ENCODE results near the gene UNCX.
A peak's percentile ranks its signal among the peaks of the same experiment; 100 is the strongest.

UNCX gene

DNA sequence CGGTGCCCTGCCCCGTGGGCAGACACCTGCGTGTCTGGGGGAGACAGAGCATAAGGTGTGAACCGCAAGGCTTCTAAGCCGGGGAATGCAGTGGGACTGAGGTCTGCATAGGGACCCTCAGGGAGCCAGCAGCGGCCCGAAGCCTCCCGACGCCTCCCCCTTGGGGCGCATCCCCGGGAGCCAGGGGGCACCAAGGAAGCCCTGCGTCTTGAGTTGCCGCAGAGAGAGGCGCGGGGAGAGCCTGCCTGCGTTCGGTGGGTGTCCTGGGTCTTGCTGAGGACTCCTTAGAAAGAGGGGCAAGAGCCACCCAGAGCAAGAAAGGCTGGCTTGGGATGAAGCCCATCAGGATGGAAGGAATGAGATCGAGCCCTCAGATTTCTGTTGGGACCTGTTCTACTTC, 18.2 kb upstream of the UNCX start:
- no peak for DNase-seq (ENCODE audit: insufficient read length, low spot score)
- FAIRE-seq: no peak

DNA sequence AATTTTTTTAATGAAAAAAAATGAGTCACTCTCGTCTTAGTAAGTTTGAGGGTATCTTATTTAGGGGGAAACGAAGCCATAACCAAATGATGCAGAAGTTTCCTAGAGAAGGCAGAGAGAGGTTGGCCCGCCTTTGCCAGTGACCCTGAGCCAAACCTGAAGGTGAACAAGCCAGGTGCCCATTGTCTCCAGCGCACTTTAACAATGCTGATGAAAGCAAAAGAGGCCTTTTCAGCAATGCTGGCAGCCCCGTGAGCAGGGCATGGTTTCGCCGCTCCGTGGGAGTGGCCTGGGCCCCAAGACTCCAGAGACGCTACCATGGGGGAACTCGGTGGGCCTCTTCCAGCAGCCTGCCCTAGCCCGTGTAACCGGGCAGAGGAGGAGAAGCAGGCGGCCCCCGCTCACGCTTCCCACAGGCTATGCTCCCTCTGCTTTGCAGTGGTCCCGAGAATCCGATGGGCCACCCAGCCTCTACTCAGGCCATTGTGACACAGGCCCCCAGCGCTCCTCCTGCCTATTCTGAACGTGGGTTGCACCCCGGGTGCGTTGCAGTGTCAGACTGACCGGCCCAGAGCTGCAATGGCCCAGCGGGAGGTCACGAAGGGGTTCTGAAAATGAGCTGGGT, 14.0 kb upstream of the UNCX start:
- DNase-seq (ENCODE audit: insufficient read length, low spot score): no peak
- FAIRE-seq: no peak

DNA sequence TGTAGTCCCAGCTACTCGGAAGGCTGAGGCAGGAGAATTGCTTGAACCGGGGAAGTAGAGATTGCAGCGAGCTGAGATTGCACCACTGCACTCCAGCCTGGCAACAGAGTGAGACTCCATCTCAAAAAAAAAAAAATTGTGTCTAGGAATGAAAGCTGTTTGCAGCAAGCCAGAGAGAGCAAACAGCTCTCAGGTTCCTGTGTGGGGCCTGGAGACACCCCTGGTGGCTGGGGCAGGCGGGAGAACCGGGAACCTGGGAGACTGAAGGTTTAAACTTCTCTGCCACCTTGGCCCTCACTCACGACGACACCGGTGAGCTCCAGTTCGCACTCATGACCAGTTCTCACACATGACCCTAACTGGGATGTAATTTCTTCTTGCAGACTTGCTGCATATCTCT, 13.2 kb upstream of the UNCX start:
- FAIRE-seq (no peak), DNase-seq (ENCODE audit: insufficient read length, low spot score) (no peak)

DNA sequence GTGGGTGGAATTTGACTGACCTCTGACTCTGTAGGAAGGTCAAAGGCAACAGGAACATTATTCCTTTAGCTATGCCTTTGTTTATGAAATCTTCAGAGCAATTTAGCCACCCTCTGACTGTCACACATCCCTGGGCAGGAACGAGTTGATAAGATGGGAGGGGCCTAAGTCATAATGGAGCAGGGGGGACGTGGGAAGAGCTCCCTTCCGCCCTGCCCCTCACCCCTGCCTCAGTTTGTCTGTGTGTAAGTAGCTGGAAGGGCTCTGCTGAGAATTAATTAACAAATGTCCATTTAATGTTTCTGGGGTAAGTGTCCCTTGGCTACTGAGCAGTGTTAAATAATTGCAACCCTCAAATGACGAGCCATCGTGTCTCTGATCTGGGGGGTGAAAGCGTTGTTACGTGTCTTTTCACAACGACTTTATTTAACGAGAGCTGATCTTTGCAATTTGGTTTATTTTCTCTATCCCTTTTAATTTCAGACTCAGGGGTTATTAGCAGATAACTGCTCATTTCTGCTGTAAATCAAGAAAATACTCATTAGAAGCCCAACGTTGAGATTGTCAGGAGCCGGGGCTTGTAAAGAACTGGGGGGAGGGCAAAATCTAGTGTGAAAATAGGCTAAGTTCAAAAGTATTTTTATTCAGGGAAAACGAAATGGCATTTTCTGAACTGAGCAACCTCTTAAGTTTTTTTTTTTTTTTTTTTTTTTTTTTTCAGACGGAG, 12.5 kb upstream of the UNCX start:
- no peak for DNase-seq (ENCODE audit: insufficient read length, low spot score)
- no peak for FAIRE-seq

DNA sequence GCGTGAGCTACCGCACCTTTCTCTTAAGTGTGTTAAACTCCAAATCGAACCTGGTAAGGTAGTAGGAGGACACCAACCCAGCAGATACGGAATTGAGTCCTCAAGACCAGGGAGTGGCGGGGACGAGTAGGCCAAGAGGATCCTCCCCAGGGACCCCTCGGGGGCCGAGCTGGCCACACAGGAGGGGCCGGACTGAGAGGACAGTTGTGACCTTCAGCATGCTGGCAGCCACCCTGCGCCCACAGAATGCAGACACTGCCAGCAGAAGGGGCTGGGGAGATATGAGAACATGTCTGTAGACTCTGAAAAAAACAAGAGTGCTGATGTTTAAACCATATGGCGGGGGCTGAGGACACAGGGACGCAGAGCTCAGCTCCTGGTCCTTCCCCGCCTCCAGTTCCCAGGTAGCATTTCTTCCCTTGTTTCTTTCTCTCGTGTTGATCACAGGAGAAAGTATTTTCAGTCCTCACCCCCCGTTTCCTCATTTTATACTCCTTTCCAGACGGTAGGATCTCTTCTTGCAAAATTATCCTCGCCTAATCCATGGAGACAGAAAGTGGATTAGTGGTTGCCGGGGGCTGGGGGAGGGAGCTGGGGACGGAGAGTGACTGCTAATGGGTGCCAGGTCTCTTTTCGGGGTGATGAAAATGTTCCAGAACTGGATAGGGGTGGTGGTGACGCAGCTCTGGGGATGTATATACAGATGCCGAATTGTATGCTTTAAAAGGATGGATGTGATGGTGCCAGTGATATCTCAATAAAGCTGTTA, 11.5 kb upstream of the UNCX start:
- DNase-seq (ENCODE audit: insufficient read length, low spot score): no peak
- FAIRE-seq: no peak

DNA sequence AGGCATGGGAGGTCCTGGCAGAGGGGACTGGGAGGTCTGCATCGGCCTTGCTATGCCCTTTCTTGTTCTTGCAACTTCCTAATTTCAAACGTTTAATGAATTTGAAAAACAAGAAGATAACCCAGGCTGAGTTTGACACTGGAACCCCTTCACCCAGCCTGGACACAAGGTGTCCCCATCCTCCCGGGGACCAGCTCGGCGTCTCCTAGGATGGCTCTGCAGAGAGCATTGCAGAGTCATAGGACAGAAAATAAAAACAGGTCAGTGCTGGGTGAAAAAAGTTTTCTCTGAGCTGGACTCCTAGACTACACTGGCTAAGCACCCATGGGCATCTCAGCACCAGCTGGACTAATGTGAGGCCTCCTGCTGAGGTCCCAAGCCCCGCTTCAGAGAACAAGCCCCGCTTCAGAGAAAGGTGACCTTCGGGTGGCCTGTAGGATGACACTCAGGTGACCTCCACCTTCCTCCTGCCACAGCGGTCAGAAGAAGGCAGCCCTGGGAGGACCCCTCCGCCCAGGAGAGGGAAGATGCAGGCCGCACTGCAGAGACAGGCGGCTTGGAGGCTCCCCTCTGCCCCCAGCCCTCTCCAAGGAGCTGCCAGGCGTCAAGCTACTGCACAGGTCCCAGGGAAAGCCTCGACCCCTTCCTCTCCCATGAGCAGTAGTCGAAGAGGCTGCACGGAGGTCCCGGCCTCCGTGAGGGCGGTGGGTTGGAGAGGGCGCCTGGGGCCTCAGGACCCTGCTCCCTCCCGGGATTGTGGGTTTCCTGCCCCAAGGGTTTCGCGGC, 9.3 kb upstream of the UNCX start:
- DNase-seq (ENCODE audit: insufficient read length, low spot score) (no peak), FAIRE-seq (no peak)

DNA sequence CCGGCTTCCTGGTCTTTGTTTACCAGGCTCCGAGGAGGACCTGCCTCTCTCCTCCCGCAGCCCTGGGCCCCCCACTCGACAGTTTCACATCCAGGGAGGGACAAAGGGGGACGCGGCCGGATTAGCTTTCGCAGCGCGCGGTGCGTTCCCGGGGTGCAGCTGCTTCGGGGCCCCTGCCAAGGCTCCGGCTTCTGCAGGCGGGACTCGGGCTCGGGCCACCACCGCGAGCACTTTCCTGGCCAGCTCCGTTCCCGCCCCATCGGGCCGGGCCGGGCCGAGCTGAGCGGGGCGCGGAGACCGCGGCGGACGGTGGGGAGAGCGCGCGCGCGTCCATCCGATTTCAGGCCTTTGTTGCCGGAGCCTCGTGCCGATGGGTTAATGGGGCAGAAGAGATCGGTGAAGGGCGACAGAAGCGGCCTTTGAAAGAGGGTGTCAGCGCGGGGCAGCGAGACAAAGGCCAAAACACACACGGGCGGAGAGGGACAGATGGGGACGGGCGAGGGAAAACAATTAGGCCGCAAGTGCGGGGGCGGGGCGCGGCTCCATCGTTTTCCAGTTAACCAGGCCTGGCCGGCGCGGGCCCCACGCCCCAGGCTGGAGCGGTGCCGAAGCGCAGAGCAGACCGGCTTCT, 8.5 kb upstream of the UNCX start:
- FAIRE-seq: no peak

DNA sequence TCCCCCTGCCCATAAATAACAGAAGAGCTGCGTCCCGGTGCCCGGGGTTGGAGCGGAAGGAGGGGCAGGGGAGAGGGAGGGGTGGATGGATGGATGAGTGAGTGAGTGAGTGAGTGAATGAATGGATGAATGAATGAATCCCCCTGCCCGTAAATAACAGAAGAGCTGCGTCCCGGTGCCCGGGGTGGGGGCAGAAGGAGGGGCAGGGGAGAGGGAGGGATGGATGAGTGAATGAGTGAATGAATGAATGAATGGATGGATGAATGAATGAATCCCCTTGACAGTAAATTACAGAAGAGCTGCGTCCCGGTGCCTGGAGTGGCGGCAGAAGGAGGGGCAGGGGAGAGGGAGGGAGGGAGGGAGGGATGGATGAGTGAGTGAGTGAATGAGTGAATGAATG, 7.6 kb upstream of the UNCX start:
- FAIRE-seq: no peak
- no peak for DNase-seq (ENCODE audit: insufficient read length, low spot score)

More for the DNA sequence above, 8.5 kb upstream of the UNCX start:
- no peak for DNase-seq (ENCODE audit: insufficient read length, low spot score)

DNA sequence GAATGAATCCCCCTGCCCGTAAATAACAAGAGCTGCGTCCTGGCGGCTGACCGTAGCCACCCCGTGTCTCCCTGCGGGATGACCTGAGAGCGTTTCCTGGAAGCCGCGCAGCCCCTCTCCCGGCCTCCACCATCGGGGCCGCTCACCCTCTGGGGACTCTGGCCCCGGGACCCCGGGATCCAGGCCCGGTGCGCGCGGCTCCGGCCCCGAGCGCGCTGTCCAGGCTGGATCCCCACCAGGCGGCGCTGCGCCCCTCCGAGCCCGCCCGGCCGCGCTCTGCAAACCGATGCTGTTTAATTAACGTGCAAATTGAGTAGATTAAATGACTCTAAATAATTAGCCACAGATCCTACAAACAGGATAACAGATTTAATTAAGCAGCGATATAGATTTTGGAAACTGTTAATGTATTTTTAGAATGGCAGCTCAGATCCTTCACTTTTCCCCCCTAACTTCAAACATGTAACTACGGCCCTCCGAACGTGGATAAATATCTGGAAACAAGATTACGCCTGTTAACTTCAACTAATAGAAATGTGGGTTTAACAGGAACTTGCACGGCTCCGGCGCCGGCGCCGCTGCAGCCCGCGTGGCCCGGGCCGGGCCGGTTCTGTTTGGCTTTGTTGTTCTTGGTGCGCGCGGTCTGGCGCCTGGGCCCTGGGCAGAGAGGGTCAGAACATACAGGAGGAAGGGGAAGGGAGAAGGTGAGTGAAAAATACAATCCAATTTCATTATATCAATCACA, 7.1 kb upstream of the UNCX start:
- DNase-seq (ENCODE audit: insufficient read length, low spot score) (no peak), FAIRE-seq (no peak)

DNA sequence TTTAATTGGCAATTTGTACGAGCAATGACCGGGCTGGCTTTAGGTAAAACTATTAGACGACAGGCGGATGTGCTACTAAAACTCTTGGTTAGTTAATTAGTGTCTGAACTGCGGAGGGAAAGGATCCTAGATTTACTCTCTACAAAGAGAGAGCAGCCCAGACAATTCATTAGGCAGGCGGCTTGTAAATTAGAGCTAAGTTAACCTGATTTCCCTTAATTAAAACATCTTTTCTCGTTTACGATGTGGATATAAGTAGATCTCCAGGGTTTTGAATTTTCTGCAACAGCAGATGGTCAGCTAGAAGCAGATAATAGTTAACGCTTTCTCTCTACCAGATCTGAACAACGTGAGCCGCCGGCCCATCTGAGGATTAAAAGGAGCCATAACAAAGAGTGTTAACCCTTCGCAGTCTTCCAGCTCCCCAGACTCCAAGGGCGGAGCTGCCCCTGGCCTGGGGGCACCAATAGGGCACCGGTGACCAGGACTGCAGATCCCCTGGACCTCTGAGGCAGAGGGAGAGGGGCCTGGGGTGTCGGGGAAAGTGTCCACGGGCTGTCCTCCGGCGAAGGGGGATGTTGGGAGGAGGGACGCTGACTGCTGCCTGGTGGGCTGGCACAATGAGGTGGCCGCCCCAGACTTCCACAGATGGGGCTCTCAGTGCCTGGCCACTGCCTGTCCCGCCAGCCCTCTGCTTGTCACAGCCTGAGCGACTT, 6.3 kb upstream of the UNCX start:
- FAIRE-seq (no peak), DNase-seq (ENCODE audit: insufficient read length, low spot score) (no peak)

DNA sequence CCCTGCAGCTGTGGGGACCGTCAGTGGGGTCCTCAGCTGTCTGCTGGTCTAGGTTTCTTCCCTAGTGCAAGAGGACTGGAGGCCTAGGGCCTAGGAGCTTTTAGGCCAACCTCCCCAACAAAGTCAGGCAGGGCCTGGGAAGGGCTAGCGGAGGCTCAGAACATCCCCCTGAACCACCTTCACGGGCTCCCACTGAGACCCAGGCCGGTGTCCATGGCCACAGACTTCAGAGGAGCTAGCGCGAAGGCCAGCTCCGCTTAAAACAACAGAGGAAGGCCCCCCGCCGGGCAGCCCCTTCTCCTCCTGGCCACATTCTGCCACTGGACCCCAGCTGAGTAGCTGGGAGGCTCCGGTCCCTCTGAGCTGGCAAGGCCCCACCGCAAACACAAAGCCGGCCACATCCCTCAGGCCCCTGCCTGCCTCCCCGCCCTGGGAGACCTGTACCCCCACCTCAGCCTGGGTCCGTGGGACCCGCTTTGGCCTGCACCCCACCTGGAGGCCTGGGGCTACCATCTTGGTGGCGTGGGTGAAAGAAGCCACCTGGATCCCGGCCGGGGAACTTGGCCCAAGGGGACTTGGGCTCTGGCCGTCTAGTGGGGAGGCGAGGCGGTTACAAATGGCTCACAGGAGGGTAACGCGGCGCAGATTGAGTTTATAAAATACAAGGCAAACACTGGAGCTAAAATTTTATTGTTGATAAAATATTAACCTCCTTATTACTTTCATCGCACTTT, 5.4 kb upstream of the UNCX start:
- FAIRE-seq: no peak

DNA sequence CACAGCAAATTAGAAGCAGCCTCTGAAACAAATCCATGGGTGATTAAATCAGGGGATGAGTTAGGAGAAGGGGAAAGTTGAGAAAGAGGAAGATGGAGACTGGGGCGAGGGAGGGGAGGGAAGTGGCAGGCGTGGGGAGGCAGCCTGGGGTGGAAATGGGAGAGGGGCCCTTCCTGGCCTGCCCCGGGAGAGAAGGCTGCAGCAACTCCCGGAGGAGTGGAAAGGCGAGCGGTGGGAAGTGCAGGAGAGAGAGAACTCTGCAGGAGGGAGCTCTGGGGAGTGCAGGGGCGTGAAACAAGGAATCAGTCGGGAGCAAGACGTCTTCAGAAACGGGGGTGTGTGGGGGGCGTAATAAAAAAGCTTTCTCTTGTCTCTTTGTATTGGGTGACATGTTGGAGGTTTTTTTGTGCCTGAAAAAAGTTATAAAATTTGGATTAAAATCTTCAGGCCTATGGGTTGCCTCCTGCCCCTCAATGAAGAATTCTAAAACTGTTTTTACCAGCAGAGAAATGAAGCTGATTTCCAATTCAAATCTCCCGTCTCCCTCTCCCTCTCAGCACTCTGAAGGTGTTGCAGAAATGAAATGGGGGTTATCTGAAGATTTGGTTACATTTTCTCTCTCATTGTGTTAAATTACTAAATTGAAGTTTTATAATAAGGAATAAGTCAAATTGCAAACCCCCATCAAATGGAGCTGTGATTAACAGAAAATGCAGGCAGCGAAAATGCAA, 4.7 kb upstream of the UNCX start:
- no peak for DNase-seq (ENCODE audit: insufficient read length, low spot score)
- FAIRE-seq: no peak

More for the DNA sequence above, 5.4 kb upstream of the UNCX start:
- DNase-seq (ENCODE audit: insufficient read length, low spot score): no peak

DNA sequence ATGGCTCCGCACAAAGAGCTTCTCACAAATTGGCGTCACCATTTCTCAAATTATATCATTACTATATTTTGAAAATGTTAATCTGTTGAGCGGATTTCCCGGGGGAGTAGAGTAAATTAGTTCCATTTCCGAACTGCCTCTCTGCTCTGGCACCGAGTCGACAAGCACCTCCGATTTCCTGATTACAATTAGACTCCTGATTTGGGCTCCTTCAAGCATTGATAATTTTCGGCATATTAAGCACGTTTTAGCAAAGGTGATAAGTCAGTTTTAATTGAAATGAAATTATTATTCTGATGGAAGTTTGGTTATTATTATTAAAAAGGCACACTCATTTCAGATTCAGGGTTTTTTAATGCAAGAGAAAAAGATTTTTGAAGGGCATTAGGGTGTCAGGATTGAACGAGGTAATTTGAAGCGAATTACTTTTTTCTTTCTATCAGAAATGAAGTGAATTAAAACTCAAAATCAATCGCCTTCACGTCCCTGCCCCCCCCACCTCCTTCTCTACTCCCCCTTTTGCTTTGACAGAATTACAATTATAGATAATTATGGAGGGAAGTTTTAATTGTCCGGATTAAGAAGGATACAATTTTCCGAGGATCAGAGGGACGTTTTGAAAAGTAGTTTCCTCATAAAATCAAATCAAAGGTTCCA, 4.0 kb upstream of the UNCX start:
- DNase-seq (ENCODE audit: insufficient read length, low spot score) (no peak), FAIRE-seq (no peak)

DNA sequence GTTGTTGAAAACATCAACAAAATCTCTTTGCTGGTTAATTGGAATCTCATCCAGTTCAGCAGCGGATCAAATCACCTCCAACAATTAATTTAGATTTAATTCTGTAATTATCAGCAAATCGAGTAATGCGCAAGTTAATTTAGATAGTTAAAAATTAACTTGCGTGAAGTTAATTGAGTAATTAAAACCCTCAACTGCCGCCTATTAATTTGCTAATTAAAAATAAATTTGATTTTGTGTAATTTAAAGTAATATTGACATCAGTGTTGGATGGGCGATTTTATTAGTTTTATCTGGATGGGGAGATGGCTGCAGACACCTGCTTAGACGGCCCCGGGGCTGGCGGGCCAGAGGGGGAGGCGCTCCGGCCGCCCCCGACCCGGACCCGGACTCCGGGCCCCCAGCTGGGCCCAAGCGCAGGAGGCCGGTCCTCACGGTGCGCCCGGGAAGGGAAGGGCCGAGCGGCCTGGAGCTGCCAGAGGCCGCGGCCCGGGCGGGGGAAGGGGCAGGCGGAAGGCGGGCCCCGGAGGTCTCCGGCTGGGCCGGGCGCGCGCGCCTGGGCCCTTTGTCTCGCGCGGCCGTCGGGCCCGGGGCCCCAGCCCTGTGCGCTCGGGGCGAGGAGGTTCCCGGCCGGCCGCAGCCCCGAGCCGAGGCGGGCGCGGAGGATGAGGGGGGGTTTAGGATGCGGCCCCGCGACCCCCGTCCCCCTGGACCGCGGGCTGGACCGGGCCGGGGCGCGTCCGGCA, 3.3 kb upstream of the UNCX start:
- peak; percentile 23 for FAIRE-seq
- DNase-seq (ENCODE audit: insufficient read length, low spot score): no peak

DNA sequence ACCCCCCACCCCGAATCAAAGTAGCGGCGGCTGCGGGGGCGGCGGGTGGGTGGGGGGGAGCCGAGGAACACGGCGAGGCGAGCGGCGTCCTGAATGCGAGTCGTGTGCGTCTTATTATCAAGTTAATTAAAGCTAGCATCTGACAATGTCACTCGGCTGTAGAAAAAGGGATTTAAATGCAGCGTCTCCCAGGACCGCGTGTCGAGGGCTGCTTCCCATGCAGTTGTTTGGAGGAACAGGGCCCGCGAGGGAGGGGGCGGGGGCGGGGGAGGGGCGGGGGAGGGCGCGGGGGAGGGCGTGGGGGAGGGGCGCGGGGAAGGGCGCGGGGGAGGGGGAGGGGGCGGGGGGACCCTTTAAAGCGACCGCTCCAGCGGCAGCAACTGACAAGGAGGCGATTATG, 2.7 kb upstream of the UNCX start:
- no peak for DNase-seq (ENCODE audit: insufficient read length, low spot score)
- no peak for FAIRE-seq

DNA sequence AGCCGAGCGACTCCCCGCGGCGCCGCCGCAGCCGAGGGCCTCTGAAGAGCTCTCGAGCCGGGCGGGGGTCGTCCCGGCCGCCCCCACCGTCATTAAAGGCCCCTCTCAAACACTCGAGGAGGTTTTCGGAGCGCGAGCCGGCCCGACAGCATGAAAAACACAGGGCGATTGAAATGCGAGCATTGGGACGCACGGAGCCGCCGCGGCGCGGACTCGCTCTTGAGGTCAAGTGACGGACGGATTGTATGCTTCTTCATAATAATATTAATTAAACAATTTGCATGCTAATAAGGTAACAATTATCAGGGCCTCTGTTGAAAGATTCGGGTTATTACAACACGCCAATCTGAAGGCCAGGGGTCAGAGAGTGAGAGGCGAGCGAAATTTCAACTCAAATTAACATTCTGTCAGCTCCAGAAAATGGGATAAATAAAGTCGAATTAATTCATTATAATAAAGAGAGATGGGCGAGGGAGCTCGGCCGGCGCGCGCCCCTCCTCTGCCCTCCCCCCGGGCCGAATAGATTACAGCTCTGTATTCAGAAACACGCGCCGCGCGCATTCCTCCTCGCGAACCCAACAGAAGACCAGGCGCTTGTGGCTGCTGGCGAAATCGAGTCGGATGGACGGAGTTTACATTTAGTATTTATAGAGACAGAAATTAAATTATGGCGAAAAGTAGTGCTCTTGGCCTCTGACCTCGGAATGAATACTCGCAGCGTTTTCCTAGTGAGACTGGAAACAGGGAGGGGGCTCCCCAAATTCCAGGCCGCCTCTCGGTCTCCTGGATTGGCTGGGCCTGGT, 2.1 kb upstream of the UNCX start:
- FAIRE-seq (no peak), DNase-seq (ENCODE audit: insufficient read length, low spot score) (no peak)
